Pancreas (tissue), 10 donors: ENCODE results near the gene C11orf98. TPM values are rescaled to one million over a fixed set of nuclear protein-coding genes. Genes with fewer than 3 reads are reported as not detected.

ENCODE experiments used
- ATAC-seq, 4 donors: fragments of 200-7000 bp; cut with Tn5 transposase; one replicate each; pipeline versions ENCODE4 v1.8.0 to v1.9.1; 2020; ENCODE audit warnings: mild to moderate bottlenecking in 4 of 4, moderate library complexity in 4 of 4
- DNase-seq, 6 donors: peaks; one replicate each; pipeline ENCODE4 v3.0.0-alpha.2; 2020
- FAIRE-seq: peaks from 2 replicates; lab custom pipeline; 2012; peaks lifted over from hg19 to GRCh38; lab: Jason Lieb, UNC
- H3K27ac ChIP-seq, 4 donors: fragments of 200-600 bp; sonication (generic); 1 replicate in 3 of 4; 2 replicates in 1 of 4; pipeline versions ENCODE4 v1.5.0 to v1.8.0; 2020
- H3K27me3 ChIP-seq, 4 donors: fragments of 200-600 bp; one replicate each; pipeline ENCODE4 v1.8.0; 2021
- H3K36me3 ChIP-seq, 3 donors: fragments of 200-600 bp; sonication (generic) in 1 of 3; one replicate each; pipeline versions ENCODE4 v1.5.0 to v1.8.0; 2020 to 2021
- H3K4me1 ChIP-seq, 3 donors: fragments of 200-600 bp; one replicate each; pipeline ENCODE4 v1.8.0; 2021
- H3K4me3 ChIP-seq, 4 donors: fragments of 200-600 bp; sonication (generic) in 2 of 4; one replicate each; pipeline versions ENCODE4 v1.5.0 to v1.8.0; 2020 to 2021
- H3K9me3 ChIP-seq, 4 donors: fragments of 200-600 bp; one replicate each; pipeline ENCODE4 v1.8.0; 2021
- WGBS, 2 donors: extraction: QIAGEN DNeasy Blood & Tissue Kit; methylation state at CpG; one replicate each; pipeline ENCODE4 v1.1.7; 2013; 5-methylcytosine and 5-hydroxymethylcytosine counted together
- intact Hi-C, 3 donors: fragments of 100-400 bp; cut with DNase I; formaldehyde crosslinking; loops; one replicate each; pipeline versions ENCODE4 v1.11.1 to v1.14.2; 2022
- polyA plus RNA-seq, 2 donors: library from polyadenylated mRNA; stranded (reverse); fragments of 200-250 nt; gene quantifications; one replicate each; pipeline ENCODE4 v1.2.3, GENCODE V29; 2013
- total RNA-seq, 6 donors: library from RNA; stranded (reverse); fragmentation: NEBNext Ultra II Directional in 4 of 6; extraction: Animal tissue kit (Norgen Biotek cat#: 25700) in 4 of 6; gene quantifications; one replicate each; pipeline versions ENCODE4 v1.2.1 to v1.2.4, GENCODE V29; 2021 to 2023
- TF ChIP-seq, protein P1 (sequence below), 4 donors: fragments of 200-600 bp; sonication (generic) in 3 of 4; IDR thresholded peaks; one replicate each; pipeline versions ENCODE4 v1.5.0 to v1.8.0; 2021; ENCODE audit warnings: antibody characterized with exemption in 4 of 4
- donor health status: healthy with polysubstance abuse.
- donor health status: DM: no; HTN: no; CAD: no; lungs with moderate emphysema.
- donor health status: DM: no; HTN: no; CAD: no.
- donor health status: control.
- donor health status: control.
- donor health status: Bipolar disorder and iron deficiency.
- donor health status: DM: yes; HTN: yes; CAD: no.
- donor health status: DM: no; HTN: no; CAD: no.
- donor health status: DM: no; HTN: no; CAD: no.
- donor health status: DM: yes; HTN: yes; CAD: no.

Gene C11orf98
- total and polyA plus RNA-seq, 8 donors = 13.2 to 70.8 (median 18.3) TPM

DNA sequence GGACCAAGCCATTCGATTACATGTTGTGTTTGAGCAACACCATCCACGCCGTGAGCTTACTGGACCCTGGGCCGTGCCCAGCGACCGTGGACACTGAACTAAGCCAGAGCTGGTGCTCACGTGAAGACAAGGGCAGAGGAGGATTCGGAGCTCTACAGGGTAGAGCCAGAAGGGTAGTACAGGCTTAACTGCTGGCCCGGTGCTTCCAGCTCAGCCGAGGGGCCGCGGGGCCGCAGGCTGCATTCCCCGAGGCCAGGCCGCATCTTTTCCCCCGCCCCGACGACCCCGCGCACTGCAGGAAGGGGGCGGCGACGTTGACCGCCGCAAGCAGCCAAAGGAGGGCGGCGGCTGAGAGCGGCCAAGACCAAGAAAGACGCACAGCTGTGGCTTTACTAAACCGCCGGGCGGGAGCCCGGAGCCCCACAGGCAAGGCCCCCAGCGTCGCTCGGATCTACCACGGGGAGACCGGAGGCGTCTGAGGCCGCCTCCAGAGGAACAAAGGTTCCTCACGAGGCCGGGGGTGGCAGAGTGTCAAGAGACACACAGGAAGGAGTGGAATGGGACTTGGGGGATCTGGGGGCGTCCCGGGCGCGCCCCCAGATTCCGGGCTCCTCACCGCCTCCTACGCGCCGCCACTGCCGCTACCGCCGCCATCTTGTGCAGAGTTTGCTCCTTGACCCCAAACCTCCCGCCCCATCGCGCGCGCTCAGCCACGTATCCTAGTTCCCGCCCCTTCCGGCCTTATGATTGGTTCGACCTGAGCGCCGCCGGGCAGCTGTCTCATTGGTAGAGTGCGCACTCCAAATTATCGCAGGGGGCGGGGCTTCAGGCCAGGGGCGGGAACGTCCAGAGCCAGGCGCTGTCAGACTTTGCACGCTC lies 18.8 kb downstream of the C11orf98 start, which contains the start of gene GANAB:
GANAB (minus strand) TSS at position 668 of the 879 bp plus-strand sequence; CDS start at position 654, 14 bp downstream.
- DNase-seq = peak; percentile 99
- peak within 1 kb of the TSS; percentile 75 to 87 (median 84) for H3K27ac ChIP-seq
- no peaks in the 10 kb centered on the region for H3K27me3 ChIP-seq
- H3K36me3 ChIP-seq = peaks cover 0 to 14% (median 3%) of the 10 kb centered on the region in 3 donors
- 0 to 1% methylated on average over 67 to 73 of the region's 73 CpGs for WGBS, 2 donors
- TF ChIP-seq, protein P1, sequence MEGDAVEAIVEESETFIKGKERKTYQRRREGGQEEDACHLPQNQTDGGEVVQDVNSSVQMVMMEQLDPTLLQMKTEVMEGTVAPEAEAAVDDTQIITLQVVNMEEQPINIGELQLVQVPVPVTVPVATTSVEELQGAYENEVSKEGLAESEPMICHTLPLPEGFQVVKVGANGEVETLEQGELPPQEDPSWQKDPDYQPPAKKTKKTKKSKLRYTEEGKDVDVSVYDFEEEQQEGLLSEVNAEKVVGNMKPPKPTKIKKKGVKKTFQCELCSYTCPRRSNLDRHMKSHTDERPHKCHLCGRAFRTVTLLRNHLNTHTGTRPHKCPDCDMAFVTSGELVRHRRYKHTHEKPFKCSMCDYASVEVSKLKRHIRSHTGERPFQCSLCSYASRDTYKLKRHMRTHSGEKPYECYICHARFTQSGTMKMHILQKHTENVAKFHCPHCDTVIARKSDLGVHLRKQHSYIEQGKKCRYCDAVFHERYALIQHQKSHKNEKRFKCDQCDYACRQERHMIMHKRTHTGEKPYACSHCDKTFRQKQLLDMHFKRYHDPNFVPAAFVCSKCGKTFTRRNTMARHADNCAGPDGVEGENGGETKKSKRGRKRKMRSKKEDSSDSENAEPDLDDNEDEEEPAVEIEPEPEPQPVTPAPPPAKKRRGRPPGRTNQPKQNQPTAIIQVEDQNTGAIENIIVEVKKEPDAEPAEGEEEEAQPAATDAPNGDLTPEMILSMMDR (IDR thresholded peaks at IDR 0.05) = no peak
- peaks cover 6 to 13% (median 8%) of the 10 kb centered on the region in 3 donors for H3K4me1 ChIP-seq
- intact Hi-C loops = no loop called here
- H3K9me3 ChIP-seq = no peaks in the 10 kb centered on the region
- FAIRE-seq = peak; percentile 77
- peak; percentile 97 to 99 (median 98) for ATAC-seq
- H3K4me3 ChIP-seq = peak within 1 kb of the TSS; percentile 82 to 98 (median 92)

DNA sequence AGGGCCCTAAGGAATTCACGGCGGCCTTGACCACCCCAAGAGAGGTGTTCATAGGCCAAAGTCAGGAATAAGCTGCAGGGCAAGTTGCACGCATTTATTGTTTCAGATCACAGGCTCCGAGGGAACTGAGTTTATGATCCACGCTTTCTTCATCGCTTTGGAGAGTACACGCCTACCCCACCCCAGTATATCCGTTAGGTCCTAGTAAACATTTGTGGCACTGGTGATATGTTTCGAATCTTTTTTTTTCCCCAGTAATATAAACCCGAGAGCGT lies 19.4 kb downstream of the C11orf98 start:
- DNase-seq (no peak), FAIRE-seq (no peak), ATAC-seq (no peak)
- H3K4me3 ChIP-seq = peak overlapping the region; percentile 82 to 98 (median 92)
- H3K27ac ChIP-seq = peak overlapping the region in 2 of 4 donors; percentile 81 to 87
- WGBS, 2 donors = 6 to 9% methylated on average over 11 of the region's 11 CpGs
- intact Hi-C loops = no loop called here
- TF ChIP-seq, protein P1 (IDR thresholded peaks at IDR 0.05) = no peak
- H3K27me3 ChIP-seq = no peaks in the 10 kb centered on the region
- peaks cover 0 to 14% (median 3%) of the 10 kb centered on the region in 3 donors for H3K36me3 ChIP-seq
- H3K9me3 ChIP-seq = no peaks in the 10 kb centered on the region
- H3K4me1 ChIP-seq = peaks cover 6 to 13% (median 8%) of the 10 kb centered on the region in 3 donors

DNA sequence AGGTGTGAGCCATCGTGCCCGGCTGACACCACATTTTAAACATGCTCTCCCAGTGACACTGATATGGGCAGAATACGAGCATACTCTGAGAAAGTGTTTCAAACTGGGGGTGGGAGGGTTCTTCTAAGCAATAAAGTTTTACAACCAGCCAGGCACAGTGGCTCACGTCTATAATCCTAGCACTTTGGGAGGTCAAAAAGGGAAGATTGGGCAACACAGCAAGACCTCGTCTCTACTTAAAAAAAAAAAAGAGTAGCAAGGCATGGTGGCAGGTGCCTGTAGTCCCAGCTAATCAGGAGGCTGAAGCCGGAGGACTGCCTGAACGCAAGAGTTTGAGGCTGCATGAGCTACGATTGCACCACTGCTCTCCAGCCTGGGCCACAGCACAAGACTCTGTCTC lies 20.8 kb downstream of the C11orf98 start:
- no peak overlapping the region for H3K27ac ChIP-seq
- TF ChIP-seq, protein P1 (IDR thresholded peaks at IDR 0.05) = no peak
- H3K27me3 ChIP-seq = no peaks in the 10 kb centered on the region
- DNase-seq = no peak
- H3K9me3 ChIP-seq = no peaks in the 10 kb centered on the region
- FAIRE-seq = no peak
- H3K36me3 ChIP-seq = peaks cover 0 to 8% (median under 1%) of the 10 kb centered on the region in 3 donors
- peaks cover 6 to 13% (median 8%) of the 10 kb centered on the region in 3 donors for H3K4me1 ChIP-seq
- intact Hi-C loops = no loop called here
- H3K4me3 ChIP-seq = no peak overlapping the region
- WGBS, 2 donors = 83 to 89% methylated on average over 8 of the region's 8 CpGs
- ATAC-seq = no peak

DNA sequence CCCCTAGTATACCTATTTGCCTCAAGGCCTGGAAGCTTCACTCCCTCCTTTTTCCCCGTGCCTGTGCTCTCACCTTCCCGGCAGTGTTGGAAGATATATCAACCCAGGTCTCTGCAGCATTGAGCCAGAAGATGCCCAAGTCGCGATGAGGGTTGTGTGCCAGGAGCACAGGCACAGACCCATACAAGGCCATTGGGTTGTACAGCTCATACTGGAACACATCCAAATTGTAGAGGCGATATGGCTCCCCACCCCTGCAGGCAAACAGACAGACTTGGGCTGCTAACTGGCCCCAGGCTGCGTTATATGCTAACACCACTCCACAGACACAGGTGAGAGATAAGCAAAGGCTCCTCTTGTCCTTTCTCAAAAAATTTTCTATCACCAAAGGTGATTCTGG lies 32.5 kb downstream of the C11orf98 start:
- no peak overlapping the region for H3K4me3 ChIP-seq
- ATAC-seq (peak in 1 of 4 donors; percentile 28), FAIRE-seq (no peak), DNase-seq (no peak)
- TF ChIP-seq, protein P1 (IDR thresholded peaks at IDR 0.05) = no peak
- H3K27ac ChIP-seq = no peak overlapping the region
- 65 to 71% methylated on average over 6 of the region's 6 CpGs for WGBS, 2 donors
- H3K4me1 ChIP-seq = no peaks in the 10 kb centered on the region
- no peaks in the 10 kb centered on the region for H3K27me3 ChIP-seq
- intact Hi-C loops = no loop called here
- H3K9me3 ChIP-seq = no peaks in the 10 kb centered on the region
- peaks cover 3 to 93% (median 45%) of the 10 kb centered on the region in 3 donors for H3K36me3 ChIP-seq

DNA sequence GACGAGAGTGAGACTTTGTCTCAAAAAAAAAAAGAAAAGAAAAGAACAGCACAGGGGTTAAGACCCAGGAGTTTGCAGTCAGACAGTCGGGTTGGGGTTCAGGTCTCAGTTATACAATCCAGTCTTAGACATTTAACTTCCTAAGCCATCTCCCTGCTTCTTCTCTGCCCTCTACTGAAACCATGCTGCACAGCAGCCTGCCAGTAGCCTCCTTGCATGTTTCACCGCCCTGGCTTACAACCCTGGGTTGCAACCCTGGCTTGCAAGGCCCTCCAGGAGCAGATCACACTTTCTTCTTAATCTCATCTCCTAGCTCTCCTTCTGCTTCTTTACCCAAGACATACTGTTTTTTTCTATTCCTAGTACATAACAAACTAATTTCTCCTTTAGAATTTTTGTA lies 37.3 kb downstream of the C11orf98 start:
- FAIRE-seq = no peak

More for the DNA sequence above, 37.3 kb downstream of the C11orf98 start:
- TF ChIP-seq, protein P1 (IDR thresholded peaks at IDR 0.05) = no peak
- ATAC-seq = no peak
- Histone ChIP-seq H3K9me3 (no peaks in the 10 kb centered on the region), H3K27ac (no peak overlapping the region), H3K36me3 (peaks cover 8 to 69% (median 44%) of the 10 kb centered on the region in 3 donors), H3K4me1 (no peaks in the 10 kb centered on the region), H3K4me3 (no peak overlapping the region), H3K27me3 (no peaks in the 10 kb centered on the region)
- WGBS, 2 donors = 89 to 93% methylated on average over 3 of the region's 3 CpGs
- DNase-seq = no peak
- intact Hi-C loops = no loop called here
